K562 (cell line): ENCODE results near the gene CSNK1G3.

ENCODE experiments used
- CEBPB ChIP-seq: fragments of 450-650 bp; IDR thresholded peaks from 2 replicates; pipeline ENCODE4 v1.6.1; 2016; ENCODE audit warnings: missing genetic modification characterization, missing compliant biosample characterization
- DIDO1 ChIP-seq: fragments of 450-650 bp; IDR thresholded peaks from 2 replicates; pipeline ENCODE4 v1.6.1; 2016; ENCODE audit warnings: low read depth, missing biosample characterization, missing genetic modification characterization
- MTA2 ChIP-seq: fragments of 450-650 bp; IDR thresholded peaks from 2 replicates; pipeline ENCODE4 v1.6.1; 2016; ENCODE audit warnings: low read depth
- MXI1 ChIP-seq: IDR thresholded peaks from 2 replicates; pipeline ENCODE4 v1.6.1; 2011; ENCODE audit warnings: low read depth, mild to moderate bottlenecking, improper control_type of control experiment, low read length
- NR1H2 ChIP-seq: sonication (generic); formaldehyde crosslinking; IDR thresholded peaks from 2 replicates; pipeline ENCODE4 v1.4.0; 2020; ENCODE audit warnings: mild to moderate bottlenecking, missing genetic modification reagents
- PCBP1 ChIP-seq: fragments of 200-400 bp; formaldehyde crosslinking; IDR thresholded peaks from 2 replicates; pipeline ENCODE4 v1.6.1; 2018; ENCODE audit warnings: mild to moderate bottlenecking, low read depth, low read length; ENCODE audit not compliant: poor library complexity, severe bottlenecking
- ZHX1 ChIP-seq: fragments of 150-350 bp; conservative IDR thresholded peaks from 2 replicates; pipeline ENCODE4 v1.6.1; 2014; ENCODE audit warnings: low read length
- TF ChIP-seq, protein P1 (sequence below): sonication (generic); formaldehyde crosslinking; IDR thresholded peaks from 2 replicates; pipeline ENCODE4 v1.8.1; 2023; ENCODE audit warnings: mild to moderate bottlenecking, missing genetic modification reagents
- TF ChIP-seq, protein P2 (sequence below), 3 experiments: IDR thresholded peaks in 2 of 3; conservative IDR thresholded peaks in 1 of 3; 2 replicates each; pipeline ENCODE4 v1.5.1; 2011 to 2012; ENCODE audit warnings: low read length in 3 of 3, mild to moderate bottlenecking in 3 of 3, control low read depth in 2 of 3, improper control_type of control experiment in 1 of 3, inconsistent platforms in 1 of 3, low read depth in 1 of 3, mixed read lengths in 1 of 3, moderate library complexity in 1 of 3; ENCODE audit not compliant: insufficient read depth in 2 of 3
- TF ChIP-seq, protein P3 (sequence below): fragments of 450-650 bp; IDR thresholded peaks from 2 replicates; pipeline ENCODE4 v1.6.1; 2017; ENCODE audit warnings: antibody characterized with exemption, mild to moderate bottlenecking
- TF ChIP-seq, protein P4 (sequence below): sonication (generic); formaldehyde crosslinking; IDR thresholded peaks from 2 replicates; pipeline ENCODE4 v1.8.0; 2022; ENCODE audit warnings: mild to moderate bottlenecking, low read depth, missing genetic modification reagents

GRCh38 chr5:123535648-123536047 is 23.7 kb downstream of the CSNK1G3 start:
- TF ChIP-seq, protein P1, sequence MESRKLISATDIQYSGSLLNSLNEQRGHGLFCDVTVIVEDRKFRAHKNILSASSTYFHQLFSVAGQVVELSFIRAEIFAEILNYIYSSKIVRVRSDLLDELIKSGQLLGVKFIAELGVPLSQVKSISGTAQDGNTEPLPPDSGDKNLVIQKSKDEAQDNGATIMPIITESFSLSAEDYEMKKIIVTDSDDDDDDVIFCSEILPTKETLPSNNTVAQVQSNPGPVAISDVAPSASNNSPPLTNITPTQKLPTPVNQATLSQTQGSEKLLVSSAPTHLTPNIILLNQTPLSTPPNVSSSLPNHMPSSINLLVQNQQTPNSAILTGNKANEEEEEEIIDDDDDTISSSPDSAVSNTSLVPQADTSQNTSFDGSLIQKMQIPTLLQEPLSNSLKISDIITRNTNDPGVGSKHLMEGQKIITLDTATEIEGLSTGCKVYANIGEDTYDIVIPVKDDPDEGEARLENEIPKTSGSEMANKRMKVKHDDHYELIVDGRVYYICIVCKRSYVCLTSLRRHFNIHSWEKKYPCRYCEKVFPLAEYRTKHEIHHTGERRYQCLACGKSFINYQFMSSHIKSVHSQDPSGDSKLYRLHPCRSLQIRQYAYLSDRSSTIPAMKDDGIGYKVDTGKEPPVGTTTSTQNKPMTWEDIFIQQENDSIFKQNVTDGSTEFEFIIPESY (CRISPR knock-in tag), result no peak
- TF ChIP-seq NR1H2 (CRISPR knock-in tag), result no peak
- TF ChIP-seq DIDO1 (tag), result no peak
- TF ChIP-seq, protein P2, sequence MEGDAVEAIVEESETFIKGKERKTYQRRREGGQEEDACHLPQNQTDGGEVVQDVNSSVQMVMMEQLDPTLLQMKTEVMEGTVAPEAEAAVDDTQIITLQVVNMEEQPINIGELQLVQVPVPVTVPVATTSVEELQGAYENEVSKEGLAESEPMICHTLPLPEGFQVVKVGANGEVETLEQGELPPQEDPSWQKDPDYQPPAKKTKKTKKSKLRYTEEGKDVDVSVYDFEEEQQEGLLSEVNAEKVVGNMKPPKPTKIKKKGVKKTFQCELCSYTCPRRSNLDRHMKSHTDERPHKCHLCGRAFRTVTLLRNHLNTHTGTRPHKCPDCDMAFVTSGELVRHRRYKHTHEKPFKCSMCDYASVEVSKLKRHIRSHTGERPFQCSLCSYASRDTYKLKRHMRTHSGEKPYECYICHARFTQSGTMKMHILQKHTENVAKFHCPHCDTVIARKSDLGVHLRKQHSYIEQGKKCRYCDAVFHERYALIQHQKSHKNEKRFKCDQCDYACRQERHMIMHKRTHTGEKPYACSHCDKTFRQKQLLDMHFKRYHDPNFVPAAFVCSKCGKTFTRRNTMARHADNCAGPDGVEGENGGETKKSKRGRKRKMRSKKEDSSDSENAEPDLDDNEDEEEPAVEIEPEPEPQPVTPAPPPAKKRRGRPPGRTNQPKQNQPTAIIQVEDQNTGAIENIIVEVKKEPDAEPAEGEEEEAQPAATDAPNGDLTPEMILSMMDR (IDR thresholded peaks at IDR 0.05 in 2 of 3, conservative IDR thresholded peaks at IDR 0.05 in 1 of 3; ENCODE audit: insufficient read depth in 2 of 3, low read depth in 1 of 3, low read length in 3 of 3), result no peak
- no peak for TF ChIP-seq MTA2
- TF ChIP-seq, protein P3, sequence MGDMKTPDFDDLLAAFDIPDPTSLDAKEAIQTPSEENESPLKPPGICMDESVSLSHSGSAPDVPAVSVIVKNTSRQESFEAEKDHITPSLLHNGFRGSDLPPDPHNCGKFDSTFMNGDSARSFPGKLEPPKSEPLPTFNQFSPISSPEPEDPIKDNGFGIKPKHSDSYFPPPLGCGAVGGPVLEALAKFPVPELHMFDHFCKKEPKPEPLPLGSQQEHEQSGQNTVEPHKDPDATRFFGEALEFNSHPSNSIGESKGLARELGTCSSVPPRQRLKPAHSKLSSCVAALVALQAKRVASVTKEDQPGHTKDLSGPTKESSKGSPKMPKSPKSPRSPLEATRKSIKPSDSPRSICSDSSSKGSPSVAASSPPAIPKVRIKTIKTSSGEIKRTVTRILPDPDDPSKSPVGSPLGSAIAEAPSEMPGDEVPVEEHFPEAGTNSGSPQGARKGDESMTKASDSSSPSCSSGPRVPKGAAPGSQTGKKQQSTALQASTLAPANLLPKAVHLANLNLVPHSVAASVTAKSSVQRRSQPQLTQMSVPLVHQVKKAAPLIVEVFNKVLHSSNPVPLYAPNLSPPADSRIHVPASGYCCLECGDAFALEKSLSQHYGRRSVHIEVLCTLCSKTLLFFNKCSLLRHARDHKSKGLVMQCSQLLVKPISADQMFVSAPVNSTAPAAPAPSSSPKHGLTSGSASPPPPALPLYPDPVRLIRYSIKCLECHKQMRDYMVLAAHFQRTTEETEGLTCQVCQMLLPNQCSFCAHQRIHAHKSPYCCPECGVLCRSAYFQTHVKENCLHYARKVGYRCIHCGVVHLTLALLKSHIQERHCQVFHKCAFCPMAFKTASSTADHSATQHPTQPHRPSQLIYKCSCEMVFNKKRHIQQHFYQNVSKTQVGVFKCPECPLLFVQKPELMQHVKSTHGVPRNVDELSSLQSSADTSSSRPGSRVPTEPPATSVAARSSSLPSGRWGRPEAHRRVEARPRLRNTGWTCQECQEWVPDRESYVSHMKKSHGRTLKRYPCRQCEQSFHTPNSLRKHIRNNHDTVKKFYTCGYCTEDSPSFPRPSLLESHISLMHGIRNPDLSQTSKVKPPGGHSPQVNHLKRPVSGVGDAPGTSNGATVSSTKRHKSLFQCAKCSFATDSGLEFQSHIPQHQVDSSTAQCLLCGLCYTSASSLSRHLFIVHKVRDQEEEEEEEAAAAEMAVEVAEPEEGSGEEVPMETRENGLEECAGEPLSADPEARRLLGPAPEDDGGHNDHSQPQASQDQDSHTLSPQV, result no peak
- no peak for TF ChIP-seq MXI1
- TF ChIP-seq ZHX1, result no peak
- no peak for TF ChIP-seq PCBP1
- TF ChIP-seq, protein P4, sequence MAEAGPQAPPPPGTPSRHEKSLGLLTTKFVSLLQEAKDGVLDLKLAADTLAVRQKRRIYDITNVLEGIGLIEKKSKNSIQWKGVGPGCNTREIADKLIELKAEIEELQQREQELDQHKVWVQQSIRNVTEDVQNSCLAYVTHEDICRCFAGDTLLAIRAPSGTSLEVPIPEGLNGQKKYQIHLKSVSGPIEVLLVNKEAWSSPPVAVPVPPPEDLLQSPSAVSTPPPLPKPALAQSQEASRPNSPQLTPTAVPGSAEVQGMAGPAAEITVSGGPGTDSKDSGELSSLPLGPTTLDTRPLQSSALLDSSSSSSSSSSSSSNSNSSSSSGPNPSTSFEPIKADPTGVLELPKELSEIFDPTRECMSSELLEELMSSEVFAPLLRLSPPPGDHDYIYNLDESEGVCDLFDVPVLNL (CRISPR knock-in tag), result no peak
- TF ChIP-seq CEBPB (tag), result no peak
